GM12872 (cell line): ENCODE data around the gene DGKE.

ENCODE experiments used
- CTCF ChIP-seq: IDR thresholded peaks from 3 replicates; pipeline ENCODE4 v1.5.1; 2011; ENCODE audit warnings: low read depth, mild to moderate bottlenecking, low read length, moderate library complexity; ENCODE audit not compliant: insufficient read depth

Gene DGKE

GRCh38 chr17:56795221-56795865, 38.6 kb upstream of the DGKE start:
- no peak for TF ChIP-seq CTCF

GRCh38 chr17:56796536-56796935, 37.4 kb upstream of the DGKE start:
- no peak for TF ChIP-seq CTCF

- no peak for TF ChIP-seq CTCF
These were observed 35.0 kb upstream of the DGKE start for GRCh38 chr17:56798916-56799315.

GRCh38 chr17:56801459-56802178, 32.3 kb upstream of the DGKE start:
- TF ChIP-seq CTCF: no peak

GRCh38 chr17:56803071-56803470, 30.9 kb upstream of the DGKE start:
- TF ChIP-seq CTCF: no peak

GRCh38 chr17:56804454-56804853, 29.5 kb upstream of the DGKE start:
- TF ChIP-seq CTCF: no peak

- no peak for TF ChIP-seq CTCF
These were observed 27.0 kb upstream of the DGKE start for GRCh38 chr17:56806949-56807348.
